HG03159 (cell line): Measurements from ENCODE around the gene CNN2.

Source experiments
- ATAC-seq: cut with Tn5 transposase; IDR thresholded peaks from one replicate; pipeline ENCODE4 v1.9.1; 2021; ENCODE audit warnings: mild to moderate bottlenecking, moderate library complexity; ENCODE audit not compliant: unreplicated experiment

CNN2 gene

DNA sequence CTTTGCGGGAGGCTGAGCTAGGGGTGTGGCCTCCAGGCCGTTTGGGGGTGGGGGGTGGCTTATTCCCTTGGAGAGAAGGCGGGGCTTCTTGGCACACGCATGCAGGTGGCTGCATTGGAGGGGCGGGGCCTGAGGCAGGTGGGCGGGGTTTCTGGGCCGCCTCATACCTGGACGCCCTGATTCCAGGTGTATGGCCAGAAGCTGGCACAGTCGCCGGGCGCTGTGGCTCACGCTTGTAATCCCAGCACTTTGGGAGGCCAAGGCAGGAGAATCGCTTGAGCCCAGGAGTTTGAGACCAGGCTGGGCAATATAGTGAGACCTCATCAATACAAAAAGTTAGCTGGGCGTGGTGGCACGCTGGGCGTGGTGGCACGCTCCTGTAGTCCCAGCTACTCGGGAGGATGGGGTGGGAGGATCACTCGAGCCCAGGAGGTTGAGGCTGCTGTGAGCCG is 21.3 kb downstream of the CNN2 start:
- no peak for ATAC-seq

DNA sequence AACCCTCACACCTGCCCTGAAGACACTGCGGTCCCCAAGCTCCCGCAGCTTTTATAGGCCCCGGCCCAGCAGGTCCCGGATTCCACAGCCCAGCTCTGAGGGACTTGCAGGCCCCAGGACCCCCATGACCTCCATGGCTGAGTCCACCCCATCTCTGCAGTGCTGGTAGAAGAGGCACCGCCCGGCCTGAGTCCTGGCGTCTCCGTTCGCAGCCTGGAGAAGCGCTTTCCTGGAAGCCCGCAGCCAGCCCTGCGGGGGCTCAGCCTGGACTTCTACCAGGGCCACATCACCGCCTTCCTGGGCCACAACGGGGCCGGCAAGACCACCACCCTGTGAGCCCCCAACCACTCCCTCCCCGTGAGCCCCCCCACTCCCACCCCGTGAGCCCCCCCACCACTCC is 22.7 kb downstream of the CNN2 start:
- ATAC-seq, result no peak

DNA sequence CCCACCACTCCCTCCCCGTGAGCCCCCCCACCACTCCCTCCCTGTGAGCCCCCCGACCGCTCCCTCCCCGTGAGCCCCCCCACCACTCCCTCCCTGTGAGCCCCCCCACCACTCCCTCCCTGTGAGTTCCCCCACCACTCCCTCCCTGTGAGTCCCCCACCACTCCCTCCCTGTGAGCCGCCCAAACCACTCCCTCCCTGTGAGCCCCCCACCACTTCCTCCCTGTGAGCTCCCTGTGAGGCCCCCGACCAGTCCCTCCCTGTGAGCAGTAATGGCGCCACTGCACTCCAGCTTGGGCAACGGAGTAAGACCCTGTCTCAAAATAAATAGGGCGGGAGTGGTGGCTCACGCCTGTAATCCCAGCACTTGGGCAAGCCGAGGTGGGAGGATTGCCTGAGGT is 23.4 kb downstream of the CNN2 start:
- no peak for ATAC-seq

DNA sequence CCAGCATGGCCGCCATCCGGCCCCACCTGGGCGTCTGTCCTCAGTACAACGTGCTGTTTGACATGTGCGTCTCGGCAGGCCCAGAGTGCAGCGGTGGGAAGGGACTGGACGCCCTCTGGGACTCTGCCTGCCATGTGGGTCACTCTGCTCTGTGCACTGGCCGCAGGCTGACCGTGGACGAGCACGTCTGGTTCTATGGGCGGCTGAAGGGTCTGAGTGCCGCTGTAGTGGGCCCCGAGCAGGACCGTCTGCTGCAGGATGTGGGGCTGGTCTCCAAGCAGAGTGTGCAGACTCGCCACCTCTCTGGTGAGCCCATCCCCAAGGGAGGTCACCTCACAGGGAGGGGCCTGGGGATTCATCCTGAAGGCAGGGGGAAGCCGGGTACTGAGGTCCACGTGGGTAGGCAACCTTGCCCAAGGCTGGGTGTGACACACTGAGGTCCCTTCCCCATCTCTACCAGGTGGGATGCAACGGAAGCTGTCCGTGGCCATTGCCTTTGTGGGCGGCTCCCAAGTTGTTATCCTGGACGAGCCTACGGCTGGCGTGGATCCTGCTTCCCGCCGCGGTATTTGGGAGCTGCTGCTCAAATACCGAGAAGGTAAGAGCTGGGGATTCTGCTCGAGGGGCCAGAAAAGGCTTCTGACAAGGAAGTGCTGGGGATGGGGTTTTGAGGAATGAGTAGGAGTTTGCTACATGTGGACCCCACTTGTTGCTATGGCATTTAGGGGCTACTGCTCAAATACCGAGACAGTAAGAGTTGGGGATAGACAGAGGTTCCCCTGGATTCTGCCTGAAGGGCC is 24.8 kb downstream of the CNN2 start:
- no peak for ATAC-seq

DNA sequence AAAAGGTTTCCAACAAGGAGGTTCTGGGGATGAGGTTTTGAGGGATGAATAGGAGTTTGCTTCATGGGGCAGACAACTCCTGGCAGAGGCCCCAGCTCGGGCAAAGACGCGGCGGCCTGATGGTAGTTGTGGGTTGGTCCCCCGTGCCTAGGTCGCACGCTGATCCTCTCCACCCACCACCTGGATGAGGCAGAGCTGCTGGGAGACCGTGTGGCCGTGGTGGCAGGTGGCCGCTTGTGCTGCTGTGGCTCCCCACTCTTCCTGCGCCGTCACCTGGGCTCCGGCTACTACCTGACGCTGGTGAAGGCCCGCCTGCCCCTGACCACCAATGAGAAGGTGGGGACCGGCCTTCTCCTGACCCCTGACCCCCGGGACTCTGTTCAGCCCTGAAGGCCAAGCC is 25.4 kb downstream of the CNN2 start:
- no peak for ATAC-seq

DNA sequence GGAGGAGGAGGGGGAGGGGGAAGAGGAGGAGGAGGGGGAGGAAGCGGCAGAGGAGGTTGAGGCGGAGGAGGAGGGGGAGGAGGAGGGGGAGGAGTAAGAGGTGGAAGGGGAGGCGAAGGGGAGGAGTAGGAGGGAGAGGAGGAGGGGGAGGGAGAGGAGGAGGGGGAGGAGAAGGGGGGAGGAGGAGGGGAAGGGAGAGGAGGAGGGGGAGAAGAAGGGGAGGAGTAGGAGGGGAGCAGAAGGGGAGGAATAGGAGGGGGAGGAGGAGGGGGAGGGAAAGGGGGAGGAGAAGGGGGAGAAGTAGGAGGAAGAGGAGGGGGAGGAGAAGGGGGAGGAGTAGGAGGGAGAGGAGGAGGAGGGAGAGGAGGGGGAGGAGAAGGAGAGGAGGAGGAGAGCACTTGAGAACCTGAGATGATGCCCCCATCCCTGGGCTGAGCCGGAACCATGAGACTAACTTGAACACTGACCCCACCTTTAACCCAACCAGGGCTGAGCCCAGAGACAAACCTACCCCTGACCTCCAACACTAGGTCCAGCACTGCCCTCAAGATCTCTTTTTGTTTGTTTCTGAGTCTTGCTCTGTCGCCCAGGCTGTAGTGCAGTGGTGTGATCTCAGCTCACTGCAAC is 26.1 kb downstream of the CNN2 start:
- ATAC-seq, result no peak

DNA sequence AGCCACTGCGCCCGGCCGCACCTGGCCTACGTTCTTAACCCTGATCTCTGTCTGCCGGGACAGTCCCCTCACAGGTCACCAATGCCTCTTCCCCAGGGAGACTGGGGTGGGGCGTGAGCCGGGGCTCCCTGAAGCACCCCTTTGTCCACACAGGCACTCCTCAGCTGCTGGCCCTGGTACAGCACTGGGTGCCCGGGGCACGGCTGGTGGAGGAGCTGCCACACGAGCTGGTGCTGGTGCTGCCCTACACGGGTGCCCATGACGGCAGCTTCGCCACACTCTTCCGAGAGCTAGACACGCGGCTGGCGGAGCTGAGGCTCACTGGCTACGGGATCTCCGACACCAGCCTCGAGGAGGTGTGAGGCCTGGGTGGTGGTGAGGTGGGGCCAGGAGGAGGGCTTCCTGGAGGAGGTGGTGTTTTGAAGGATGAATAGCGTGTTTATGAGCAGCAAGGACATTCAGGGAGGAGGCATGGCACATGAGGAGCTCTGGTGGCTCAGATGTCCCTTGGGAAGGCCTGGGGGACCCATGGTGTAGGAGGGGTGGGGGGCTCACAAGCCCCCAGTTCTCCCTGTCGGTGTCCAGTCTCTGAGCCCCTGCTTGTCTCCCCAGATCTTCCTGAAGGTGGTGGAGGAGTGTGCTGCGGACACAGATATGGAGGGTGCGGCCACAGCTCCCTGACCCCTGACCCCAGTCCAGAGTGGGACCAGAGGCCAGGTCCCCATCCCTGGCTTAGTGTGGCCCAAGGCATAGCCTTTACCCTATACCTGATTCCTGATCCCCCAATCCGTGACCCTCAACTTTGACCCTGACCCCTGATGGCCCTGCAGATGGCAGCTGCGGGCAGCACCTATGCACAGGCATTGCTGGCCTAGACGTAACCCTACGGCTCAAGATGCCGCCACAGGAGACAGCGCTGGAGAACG is 27.0 kb downstream of the CNN2 start:
- ATAC-seq, result no peak

DNA sequence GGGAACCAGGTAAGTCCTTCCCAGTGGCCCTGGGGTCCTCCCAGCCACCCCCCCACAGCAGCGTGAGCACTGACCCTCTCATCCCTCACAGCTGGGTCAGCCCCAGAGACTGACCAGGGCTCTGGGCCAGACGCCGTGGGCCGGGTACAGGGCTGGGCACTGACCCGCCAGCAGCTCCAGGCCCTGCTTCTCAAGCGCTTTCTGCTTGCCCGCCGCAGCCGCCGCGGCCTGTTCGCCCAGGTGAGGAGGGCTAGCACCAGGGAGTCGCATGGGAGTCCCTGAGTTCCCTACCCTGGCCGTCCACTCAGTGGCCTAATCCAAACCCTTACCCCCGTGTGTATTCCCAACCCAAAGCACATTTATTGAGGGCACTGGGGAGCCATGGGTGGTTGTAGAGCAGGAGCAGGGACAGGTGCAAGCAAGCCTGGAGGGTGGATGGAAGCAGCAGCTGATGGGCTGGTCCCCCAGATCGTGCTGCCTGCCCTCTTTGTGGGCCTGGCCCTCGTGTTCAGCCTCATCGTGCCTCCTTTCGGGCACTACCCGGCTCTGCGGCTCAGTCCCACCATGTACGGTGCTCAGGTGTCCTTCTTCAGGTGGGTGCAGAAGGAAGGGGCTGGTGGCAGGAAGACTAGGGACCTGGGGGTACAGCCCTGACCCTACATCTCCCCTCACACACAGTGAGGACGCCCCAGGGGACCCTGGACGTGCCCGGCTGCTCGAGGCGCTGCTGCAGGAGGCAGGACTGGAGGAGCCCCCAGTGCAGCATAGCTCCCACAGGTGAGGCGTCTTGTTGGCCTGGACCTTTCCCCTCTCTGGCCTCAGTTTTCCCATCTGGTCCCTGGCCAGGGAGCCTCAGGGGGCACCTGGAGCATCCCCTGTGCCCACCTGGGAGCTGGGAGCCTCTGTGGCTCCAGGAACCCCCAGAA is 28.0 kb downstream of the CNN2 start:
- no peak for ATAC-seq

DNA sequence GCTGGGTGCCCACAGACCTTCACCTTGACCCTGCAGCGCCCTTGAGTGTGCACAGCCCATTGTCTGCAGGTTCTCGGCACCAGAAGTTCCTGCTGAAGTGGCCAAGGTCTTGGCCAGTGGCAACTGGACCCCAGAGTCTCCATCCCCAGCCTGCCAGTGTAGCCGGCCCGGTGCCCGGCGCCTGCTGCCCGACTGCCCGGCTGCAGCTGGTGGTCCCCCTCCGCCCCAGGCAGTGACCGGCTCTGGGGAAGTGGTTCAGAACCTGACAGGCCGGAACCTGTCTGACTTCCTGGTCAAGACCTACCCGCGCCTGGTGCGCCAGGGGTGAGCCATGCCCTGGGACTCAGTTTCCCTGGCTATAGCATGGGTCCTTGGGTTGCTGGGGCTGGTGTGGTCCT is 28.6 kb downstream of the CNN2 start:
- ATAC-seq, result no peak

DNA sequence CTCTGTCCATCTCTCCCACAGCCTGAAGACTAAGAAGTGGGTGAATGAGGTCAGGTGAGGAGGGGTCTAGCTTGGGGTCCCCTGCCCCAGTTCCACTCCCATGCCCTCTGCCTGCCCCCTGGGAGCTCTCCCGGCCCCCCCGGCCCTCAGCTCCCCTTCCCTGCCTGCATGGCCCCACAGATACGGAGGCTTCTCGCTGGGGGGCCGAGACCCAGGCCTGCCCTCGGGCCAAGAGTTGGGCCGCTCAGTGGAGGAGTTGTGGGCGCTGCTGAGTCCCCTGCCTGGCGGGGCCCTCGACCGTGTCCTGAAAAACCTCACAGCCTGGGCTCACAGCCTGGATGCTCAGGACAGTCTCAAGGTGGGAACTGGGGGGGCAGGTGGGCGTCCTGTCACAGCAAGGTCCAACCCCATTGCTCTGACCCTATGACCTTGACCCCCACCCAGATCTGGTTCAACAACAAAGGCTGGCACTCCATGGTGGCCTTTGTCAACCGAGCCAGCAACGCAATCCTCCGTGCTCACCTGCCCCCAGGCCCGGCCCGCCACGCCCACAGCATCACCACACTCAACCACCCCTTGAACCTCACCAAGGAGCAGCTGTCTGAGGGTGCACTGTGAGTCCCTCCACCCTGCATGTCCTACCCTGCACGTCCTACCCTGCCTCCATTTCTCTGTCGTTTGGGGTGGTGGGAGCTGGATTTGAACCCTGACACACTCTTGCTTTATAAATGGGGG is 29.6 kb downstream of the CNN2 start:
- no peak for ATAC-seq

DNA sequence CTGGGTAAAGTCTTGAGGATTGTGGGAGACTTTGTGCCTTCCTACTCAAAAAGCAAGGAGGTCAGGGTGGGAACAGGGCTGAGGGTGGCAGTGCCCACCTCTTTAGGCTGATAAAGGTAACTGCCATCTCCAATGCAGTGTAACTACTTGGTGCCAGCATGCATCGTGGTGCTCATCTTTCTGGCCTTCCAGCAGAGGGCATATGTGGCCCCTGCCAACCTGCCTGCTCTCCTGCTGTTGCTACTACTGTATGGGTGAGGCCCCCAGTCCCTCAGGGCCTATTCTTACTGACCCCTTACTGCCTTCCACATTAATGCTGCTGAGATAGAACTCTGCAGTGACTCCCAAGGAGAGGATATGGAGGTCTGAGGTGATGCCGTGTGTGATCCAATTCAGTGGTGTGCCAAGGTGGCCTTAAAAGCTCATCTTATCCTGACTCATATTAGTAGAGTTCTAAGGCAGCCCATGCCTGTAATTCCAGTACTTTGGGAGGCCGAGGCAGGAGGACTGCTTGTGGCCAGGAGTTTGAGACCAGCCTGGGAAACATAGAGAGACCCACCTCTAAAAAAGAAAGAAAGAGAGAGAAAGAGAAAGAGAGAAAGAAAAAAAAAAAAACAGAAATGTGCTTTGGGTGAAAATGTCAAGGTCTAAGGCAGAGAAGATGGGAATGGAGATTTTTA is 30.9 kb downstream of the CNN2 start:
- ATAC-seq, result no peak

DNA sequence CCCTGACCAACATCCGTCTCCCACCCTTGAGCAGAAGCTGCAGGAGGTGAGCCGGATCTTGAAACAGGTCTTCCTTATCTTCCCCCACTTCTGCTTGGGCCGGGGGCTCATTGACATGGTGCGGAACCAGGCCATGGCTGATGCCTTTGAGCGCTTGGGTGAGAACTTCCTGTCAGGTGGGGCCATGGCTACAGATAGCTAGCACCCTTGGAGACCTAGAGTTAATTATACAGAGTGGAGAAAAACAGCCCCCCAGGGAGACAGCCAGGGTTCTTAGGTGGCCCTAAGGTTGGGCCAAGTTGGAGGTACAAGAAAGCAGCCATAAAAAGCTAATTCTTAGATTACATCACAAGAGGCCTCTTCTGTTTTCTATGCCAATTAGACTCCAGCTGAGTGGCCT is 31.7 kb downstream of the CNN2 start:
- no peak for ATAC-seq

DNA sequence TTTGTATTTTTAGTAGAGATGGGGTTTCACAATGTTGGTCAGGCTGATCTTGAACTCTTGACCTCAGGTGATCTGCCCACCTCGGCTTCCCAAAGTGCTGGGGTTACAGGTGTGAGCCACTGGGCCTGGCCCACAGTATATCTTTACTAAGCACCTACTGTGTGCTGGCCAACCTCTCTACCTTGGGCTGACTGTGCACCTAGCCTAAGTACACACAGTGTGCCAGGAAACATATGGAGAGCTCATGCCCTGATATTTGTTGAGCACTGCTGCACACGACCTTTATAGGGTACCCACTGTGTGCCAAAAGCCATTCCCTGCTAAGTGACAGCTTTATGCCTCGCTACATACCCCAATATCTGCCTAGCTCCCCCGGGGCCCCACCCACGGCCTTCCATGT is 34.3 kb downstream of the CNN2 start:
- no peak for ATAC-seq

DNA sequence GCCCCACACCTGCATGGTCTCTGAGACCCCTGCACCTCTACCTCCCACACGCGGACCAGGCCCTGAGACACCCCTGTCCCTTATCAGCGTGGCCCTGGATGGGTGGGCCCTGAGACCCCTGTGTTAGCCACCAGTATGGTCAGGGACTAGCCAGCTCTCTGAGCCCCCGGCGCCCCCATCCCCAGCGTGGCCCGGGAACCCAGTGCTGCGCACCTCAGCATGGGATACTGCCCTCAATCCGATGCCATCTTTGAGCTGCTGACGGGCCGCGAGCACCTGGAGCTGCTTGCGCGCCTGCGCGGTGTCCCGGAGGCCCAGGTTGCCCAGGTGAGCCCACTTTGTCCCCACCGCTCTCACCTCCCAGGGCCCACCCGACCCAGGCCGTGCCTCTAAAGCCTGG is 35.6 kb downstream of the CNN2 start:
- no peak for ATAC-seq

DNA sequence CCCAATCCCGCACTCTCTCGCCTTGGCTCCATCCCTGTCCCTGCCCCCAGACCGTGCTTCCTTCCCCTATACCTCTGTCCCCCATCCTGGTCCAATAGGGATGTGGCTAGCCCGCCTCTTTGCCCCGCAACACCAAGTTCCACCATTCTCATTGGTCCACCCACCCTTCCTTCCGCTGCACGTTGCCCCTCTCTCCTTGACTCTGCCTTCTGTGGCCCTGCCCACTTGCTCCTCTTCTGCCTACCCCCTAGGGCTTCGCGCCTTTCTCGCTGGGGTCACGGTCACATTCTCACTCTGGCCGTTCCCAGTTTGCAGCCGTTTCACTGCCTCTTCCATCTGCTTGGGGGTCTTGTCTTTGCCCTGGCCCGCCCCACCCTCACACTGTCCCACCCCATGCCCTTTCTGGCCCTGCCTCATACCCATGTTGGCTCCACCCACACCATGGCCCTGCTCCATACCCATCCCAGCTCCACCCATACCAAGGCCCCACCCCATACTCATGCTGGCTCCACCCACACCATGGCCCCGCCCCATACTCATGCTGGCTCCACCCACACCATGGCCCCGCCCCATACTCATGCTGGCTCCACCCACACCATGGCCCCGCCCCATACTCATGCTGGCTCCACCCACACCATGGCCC is 36.1 kb downstream of the CNN2 start:
- ATAC-seq, result no peak

DNA sequence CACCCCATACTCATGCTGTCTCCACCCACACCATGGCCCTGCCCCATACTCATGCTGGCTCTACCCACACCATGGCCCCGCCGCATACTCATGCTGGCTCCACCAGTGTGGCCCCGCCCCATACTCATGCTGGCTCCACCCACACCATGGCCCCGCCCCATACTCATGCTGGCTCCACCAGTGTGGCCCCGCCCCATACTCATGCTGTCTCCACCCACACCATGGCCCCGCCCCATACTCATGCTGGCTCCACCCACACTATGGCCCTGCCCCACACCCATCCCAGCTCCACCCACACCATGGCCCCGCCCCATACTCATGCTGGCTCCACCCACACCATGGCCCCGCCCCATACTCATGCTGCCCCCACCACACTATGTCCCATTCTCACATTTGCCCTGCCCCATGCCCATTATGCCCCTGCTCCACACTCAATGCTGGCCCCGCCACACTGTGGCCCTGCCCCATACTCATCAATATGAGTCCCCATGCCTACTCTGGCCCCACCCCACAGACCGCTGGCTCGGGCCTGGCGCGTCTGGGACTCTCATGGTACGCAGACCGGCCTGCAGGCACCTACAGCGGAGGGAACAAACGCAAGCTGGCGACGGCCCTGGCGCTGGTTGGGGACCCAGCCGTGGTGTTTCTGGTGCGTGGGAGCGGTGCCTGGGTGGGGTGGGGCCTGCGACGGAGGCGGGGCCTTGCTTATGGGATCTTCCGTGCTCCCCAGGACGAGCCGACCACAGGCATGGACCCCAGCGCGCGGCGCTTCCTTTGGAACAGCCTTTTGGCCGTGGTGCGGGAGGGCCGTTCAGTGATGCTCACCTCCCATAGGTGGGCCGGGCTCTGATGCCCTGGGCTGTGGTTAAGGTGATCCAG is 36.9 kb downstream of the CNN2 start:
- ATAC-seq, result no peak

DNA sequence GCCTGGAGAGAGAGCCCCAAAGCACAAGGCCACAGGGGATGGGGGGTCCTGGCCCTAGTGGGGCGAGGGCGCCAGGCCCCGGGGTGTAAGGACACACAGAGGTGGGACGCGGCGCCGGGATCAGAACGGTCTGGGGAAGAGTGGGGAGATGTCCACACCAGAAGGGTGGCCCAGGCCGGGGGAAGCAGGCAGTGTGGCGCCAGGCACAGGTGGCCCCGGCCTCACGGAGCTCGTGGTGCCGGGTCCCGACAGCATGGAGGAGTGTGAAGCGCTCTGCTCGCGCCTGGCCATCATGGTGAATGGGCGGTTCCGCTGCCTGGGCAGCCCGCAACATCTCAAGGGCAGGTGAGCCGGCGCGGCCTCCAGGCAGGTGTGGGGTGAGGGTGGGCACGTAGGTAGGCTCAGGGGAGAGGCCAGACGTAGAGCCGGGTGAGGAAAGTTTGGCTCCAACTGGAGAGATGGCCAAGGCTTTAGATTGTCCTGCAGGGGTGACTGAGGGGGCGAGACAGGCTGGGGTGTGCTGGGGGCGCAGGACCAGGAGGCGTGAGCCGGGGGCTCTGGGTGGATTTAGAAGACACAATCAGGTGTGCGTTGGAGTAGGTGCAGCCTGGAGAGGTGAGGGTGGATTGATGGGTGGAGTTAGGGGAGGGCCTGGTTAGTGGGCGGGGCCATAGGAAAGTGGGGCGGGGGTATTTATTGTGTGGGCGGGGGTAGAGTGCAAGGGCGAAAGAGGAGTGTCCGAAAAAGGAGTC is 37.7 kb downstream of the CNN2 start:
- ATAC-seq, result no peak
